CD4-positive, alpha-beta T cell treated with Interleukin-17A for 1 hour (primary cell): Measurements from ENCODE around the gene LSM14B.
"Not testable (repeated sequence)": the region's sequence is repeated elsewhere in the genome, so short reads cannot be mapped to it uniquely, and the experiment has no call there.

Source experiments
- DNase-seq: peaks from one replicate; pipeline ENCODE4 v3.0.0-alpha.2; 2020

The LSM14B gene

DNA sequence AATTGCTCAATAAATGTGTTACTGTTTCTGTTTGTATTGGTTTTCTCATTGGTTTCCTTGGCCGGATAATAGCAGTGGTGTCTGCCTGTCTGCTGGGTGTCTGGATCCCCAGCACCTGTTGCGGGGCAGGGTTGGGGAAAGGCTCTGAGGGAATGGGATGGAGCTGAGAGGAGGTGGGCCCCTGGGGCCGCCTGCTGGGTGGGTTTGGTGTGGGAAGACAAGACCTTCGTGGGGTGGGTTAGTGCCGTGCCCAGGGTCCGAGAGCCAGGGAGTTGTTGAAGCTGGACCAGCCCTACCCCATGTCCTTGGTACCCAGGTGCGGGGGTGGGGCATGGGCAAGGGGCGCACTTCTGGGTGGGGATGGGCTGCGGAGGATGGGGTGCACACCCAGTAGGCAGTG, 25.3 kb downstream of the LSM14B start:
- no peak for DNase-seq

DNA sequence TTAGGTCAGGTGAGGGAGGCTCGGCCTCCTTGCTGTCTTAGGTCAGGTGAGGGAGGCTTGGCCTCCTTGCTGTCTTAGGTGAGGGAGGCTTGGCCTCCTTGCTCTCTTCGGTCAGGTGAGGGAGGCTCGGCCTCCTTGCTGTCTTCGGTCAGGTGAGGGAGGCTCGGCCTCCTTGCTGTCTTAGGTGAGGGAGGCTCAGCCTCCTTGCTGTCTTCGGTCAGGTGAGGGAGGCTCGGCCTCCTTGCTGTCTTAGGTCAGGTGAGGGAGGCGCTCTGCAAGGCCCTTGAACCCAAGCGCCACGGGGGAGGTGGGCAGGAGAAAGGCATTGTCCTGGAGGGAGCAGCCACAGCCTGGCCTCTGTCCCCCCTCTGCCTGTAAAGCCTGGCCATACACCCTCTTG, 26.1 kb downstream of the LSM14B start:
- not testable (repeated sequence) for DNase-seq

DNA sequence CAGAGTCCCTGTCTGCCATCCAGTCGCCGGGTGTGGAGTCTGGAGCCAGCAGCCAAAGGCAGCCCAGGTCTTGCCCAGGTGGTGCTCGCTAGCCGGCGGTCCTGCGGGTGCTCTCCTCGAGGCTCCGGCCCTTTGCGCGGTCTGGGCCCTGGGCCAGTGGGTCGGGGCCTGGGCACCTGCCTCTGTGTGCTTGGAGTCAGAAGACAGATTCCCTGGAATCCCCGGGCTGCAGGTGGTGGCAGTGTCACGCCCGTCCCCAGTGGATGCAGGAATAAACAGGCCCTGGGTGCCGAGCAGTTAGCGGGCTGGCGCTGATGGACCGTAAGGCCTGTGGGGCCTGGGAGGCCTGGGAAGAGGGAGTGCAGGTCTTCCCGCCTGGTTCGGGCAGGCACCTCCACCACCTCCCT, 26.6 kb downstream of the LSM14B start:
- DNase-seq: no peak

DNA sequence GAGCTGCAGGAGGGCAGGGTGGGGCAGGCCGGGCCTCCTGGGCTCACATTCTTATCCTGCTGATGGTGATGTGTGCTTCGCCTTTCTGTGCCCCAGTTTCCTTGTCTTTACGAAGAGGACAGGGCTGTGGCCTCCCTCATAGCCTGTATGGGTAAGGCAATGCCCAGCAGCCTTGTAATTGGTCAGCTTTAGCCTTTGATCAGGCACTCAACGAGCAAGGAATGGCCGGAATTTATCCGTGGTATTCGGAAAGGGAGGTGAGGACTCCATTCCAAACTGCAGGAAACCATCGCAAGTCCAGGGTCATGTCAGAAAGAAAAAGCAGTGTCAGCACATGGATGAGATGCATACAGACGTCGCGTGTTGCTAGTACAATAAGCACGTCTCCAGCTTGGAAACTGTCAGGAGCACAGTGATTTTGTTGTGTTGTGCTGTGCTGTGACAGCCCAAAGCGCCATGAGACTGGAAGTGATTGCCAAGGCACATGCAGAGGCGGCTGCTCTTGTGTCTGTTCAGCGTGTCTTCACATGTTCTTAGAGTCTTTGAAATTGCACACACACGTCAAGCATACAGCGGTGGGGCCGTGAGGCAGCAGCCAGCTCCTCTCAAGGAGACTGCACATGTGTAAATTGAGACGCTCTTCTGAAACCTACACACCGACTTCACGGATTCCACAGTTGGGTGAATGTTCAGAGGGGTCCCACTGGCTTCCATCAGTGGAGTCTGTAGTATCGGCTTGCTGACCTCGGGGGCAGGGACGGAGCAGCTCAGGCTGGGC, 27.4 kb downstream of the LSM14B start:
- DNase-seq: no peak

DNA sequence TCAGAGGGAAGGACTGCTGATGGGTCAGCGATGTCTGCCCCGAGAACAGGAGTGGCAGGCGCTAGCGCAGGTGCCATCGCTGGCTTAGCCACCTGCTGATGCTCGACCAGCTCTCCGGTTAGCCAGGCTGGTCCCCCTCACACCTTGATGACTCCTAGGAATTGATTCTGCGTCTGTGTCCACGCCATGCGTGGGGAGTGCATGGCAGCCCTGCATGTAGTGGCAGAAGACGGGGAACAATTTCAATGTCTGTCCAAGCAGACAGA, 28.0 kb downstream of the LSM14B start:
- no peak for DNase-seq

DNA sequence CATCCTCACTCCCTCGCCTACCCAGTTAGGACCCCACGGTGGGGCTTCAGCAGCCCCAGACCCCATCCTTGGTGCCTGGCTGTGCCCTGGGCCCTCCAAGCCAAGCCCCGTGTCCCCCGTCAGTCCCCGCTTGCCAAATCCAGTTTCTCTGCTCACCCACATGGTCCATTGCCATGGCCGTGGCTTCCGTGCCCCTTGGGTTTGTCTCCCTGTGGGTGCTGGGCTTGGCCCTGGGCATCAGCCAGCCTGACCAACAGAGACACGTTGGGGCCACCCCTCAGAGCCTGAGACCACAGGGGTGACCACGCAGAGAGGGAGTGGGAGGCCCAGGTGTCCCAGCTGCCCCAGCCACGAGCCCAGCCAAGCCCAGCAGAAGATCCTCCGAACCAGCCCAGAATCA, 28.9 kb downstream of the LSM14B start:
- DNase-seq: no peak

DNA sequence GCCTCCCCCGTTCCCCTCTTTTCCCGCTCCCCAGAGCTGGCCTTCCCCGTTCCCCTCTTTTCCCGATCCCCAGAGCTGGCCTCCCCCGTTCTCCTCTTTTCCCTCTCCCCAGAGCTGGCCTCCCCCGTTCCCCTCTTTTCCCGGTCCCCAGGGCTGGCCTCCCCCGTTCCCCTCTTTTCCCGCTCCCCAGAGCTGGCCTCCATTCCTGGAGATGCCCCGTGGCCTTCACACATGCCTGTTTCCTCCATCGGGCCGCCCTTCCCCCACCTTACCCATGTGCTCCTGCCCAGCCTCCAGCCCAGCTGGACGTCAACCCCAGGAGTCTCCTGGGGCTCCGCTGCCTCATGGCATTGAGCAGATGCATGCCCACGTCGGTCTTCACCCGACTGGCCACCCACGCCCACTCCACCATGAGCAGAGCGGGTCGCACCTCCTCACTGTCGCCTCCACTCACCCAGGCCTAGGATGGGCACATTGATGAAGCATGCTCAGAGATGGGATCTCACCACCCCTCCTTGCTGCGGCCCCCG, 29.6 kb downstream of the LSM14B start:
- DNase-seq: no peak

DNA sequence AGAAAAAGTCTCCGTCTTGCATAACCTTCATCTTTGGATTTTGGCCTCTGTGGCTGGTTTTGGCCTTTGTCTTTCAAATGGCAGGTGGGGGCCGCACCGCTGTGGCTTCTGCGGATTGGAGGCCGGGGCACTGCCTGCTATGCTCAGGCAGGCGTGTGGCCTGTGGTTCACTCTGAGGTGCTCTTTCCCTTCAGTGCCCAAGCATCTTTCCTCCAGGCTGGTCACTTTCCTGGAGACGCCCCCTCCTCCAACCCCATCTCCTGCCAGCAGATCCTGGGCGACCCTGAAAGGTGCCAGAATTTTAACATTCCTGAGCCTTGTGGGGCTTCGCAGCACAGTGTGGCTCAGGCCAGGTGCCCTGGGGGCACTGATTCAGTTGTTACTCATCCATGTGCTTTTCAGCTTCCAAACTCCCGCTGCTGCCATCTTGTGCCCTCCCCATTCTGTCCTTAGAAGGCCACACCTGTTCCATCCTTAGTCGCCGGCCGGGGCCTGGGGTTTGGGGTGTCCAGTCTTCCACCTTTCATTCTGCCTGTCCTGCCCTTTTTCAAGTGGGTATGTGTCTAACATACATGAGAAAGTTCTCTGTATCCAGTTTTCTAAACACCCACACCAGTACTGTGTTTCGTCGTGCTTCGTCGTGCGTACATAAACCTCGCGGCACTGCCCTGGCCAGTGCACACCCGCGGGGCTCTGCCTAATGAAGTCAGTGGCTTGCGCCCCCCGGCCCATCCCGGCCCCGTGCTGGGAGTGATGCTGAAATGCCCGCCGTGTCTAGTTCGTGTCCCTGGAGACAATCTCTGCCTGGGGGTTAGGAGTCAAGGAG, 33.4 kb downstream of the LSM14B start:
- no peak for DNase-seq

DNA sequence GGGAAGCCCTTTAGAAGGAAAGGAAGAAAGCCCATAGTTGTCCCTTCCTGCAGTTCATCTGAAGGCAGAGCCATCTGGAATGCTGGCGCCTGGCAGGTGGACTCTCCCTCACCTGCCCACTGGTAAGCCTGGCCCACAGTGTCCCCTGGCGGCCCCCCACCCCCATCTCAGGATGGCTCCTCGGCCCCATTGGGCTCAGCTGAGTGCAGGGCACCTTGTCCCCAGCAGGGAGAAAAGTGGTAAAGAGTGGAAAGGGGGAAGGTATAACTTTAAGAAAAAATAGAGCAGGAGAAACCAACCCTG, 33.9 kb downstream of the LSM14B start:
- DNase-seq: no peak

DNA sequence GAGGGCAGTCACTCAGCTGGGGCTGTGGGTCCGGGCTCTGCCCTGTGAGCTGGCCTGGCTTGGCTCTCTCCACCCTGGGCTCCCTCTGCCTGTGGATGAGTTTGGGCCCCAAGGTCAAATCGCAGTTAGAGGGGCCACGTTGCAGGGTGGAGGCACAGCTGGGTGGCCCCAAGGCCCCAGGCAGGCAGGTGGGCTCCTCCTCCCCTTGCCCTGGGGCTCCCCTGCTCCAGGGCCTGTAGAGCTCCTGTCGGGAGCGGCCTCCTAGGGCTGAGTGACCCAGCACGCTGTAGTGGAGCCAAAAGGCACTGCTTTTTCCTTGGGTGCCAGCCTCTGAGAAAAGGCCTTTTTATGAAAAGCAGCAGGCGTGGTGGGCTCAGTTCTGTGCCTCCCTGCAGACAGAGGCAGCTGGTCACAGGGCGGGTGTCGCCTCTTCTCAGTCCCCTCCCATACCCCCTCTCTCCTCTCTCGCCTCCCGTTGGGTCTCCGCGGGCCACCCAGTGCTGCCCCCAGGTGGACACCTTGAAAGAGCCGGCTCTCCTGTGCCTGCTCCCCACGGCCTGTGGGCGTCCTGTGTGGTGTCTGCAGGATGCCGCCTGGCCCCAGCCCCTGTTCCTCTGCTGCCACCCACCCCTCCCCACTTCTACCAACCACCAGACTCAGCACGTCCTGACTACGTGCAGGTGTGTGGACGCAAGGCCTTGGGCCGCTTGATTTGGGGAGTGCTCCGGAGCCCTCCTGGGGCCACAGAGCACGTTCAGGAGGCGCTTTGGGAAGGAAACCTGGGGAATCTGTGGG, 34.5 kb downstream of the LSM14B start:
- peak; percentile 78 for DNase-seq

DNA sequence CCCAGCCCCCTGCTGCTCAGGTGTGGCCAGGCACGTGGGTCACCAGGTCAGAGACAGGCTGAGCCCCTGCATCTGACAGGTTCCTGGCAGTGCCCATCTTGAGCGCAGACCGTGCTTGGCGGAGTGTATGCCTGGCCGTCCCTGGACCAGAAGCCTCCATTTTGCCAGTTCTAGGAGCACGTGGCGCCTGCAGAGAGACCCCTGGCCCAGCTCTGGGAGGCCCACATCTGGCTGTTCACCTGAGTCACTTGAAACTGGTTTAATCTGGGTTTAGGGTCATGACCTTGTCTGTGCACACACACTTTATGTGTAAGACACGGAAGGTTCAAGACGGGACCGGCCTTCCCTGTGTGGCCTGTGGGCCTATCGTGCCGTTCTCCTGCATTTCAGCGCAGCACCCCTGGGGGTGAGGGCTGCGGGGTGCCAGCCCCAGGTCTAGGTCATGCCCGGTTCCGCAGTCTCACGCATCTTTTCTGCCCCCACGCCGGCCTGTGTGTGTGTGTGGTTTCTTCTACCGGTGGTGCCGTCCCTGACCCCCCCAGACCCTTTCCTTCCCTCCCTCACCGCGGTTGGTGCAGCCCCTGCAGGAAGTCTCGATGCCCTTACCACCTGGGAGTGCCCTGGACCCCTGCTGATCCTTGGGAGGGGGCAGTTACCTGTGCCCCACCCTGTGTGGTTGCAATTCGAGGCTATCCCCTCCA, 35.3 kb downstream of the LSM14B start:
- no peak for DNase-seq

DNA sequence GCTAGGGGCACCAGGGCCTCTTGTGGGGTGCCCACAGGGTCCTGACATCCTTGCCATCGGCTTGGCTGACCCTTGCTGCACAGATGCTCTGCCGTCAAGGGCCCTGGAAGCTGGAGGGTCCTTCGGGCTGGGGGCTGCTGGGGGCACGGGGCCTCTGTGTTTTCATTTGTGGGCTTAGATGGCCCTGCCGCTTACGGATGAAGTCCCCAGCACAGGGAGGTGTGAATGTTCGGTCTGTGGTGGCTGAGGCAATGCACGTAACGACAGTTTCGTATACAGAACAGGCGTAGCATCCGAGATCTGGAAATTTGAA, 35.8 kb downstream of the LSM14B start:
- no peak for DNase-seq

DNA sequence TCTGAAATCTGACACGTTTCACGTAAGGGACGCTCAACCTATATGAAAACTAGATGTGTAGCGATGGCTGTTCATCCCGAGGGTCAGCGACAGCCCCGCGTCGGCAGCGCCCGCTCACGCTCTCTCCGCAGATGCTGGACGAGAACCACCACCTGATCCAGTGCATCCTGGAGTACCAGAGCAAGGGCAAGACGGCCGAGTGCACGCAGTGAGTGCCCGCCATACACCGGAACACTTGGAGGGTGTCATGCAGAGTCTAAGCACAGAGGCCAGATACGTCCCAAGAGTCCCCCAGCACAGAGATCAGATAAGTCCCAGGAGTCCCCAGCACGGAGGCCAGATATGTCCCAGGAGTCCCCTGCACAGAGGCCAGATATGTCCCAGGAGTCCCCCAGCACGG, 36.3 kb downstream of the LSM14B start:
- no peak for DNase-seq

DNA sequence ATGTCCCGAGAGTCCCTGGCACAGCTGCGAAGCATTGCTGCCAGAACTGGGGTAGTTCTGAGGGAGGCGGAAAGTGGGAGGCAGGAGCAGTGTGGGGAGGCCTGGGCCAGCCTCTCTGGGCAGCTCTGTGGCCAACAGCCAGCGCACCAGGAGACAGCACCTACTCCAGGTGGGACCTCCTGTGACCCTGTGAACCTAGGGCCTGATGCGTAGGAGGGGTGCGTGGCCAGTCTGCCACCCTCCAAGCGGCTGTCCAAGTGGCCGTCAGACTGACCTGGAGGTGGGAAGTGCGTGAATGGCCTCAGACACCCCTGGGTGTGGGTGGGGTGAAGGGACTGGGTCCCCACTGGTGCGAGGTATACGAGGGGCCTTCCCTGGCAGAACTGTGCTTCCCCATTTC, 36.8 kb downstream of the LSM14B start:
- DNase-seq: no peak

DNA sequence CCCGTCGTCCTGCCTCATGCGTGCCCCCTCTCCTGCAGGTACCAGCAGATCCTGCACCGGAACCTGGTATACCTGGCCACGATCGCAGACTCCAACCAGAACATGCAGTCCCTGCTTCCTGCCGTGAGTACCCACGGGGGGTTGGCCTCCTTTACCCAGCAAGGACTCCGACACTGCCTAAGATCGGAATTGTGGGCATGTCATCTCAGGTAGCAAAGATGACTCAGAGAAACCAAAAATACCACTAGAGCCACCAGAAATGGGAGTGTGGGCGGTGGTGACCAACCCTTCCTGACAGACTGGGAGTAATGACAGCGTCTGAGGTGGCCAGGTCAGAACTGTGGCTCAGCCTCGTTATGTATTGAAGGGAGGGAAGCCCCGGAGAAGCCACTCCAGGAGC, 37.6 kb downstream of the LSM14B start:
- no peak for DNase-seq

DNA sequence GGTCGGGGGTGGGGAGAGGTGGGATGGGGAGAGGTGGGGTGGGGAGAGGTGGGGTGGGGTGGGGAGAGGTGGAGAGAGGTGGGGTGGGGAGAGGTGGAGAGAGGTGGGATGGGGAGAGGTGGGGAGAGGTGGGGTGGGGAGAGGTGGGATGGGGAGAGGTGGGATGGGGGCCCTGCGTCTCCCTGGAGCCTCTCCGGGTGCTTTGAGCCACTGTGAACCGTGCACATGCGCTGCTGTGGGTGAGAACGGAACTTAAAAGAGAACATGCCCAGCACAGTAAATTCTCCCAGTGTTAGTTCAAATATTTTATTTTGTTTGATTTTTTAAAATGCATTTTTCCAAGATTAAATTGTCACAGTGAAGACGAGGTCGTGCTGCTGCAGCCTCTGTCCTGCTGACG, 38.0 kb downstream of the LSM14B start:
- DNase-seq: no peak

DNA sequence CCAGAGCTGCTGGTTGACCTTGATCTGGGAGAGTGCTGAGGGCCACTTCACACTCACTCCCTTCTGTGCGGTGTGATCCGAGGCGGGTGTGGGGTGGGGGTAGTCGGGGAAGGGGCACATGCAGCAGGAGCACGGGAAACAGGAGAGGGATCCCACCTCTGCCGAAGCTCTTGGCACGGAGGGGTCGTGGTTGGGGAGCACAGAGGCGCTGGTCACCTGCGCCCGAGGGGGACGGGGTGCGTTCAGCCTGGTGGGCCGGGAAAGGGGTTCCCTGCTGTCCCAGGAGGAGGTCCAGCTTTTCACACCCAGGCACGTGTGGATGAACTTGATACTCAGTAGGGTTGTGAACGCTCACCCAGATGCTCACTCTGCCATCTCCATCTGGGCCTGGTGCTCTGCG, 38.6 kb downstream of the LSM14B start:
- DNase-seq: no peak

DNA sequence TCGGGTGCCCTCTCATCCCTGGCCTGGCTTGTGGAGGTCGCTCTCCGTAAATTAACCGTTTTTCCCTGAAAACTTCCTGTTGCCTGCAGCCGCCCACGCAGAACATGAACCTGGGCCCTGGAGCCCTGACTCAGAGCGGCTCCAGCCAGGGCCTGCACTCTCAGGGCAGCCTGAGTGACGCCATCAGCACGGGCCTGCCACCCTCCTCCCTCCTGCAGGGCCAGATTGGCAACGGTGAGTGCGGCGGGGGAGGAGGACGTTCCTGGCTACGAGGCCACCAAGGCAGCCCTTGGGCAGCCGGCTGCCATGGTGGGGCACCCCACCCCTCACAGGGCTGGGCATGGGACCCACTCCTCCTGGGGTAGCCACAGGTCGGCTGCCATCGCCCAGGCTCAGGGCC, 39.1 kb downstream of the LSM14B start:
- DNase-seq: no peak

DNA sequence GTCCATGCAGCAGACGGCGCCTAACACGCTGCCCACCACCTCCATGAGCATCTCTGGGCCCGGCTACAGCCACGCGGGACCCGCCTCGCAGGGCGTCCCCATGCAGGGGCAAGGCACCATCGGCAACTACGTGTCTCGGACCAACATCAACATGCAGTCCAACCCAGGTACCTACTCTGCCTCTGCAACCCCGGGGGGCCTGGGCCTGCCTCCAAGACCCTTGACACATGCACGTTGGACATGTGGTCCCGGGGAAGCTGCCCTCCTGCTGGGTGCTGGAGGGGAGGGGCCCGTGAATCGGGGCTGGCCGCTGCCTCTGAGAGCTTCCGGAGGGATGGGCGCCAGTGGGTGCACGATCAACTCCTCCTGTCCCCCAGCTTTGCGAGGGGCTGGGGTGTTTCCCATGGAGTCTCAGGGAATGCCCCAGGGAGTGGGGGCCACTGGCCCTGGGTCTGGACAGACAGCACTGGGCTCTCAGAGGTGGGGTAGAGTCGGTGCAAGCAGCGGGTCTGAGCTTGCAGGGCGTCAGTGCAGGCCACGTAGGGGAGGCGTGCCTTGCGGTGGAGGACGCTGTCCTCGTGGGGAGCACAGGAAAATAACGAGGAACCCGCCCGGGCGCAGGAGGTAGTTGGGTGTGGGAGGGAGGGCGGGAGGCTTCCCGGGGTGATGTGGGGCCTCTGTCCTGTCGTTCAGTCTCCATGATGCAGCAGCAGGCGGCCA, 40.6 kb downstream of the LSM14B start:
- DNase-seq: no peak

DNA sequence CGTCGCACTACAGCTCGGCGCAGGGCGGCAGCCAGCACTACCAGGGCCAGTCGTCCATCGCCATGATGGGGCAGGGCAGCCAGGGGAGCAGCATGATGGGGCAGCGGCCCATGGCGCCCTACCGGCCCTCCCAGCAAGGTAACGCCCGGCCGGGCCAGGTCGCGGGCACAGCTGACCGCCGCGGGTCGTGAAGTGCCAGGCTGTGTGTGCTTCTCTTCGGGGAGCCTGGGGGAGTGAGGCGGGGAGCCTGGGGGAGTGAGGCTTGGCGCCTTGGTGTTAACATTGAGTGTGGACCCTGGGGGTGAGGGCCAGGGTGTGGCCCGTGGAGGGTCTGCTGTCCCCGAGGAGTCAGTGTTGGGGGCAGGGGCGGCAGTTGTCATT, 41.2 kb downstream of the LSM14B start:
- no peak for DNase-seq

DNA sequence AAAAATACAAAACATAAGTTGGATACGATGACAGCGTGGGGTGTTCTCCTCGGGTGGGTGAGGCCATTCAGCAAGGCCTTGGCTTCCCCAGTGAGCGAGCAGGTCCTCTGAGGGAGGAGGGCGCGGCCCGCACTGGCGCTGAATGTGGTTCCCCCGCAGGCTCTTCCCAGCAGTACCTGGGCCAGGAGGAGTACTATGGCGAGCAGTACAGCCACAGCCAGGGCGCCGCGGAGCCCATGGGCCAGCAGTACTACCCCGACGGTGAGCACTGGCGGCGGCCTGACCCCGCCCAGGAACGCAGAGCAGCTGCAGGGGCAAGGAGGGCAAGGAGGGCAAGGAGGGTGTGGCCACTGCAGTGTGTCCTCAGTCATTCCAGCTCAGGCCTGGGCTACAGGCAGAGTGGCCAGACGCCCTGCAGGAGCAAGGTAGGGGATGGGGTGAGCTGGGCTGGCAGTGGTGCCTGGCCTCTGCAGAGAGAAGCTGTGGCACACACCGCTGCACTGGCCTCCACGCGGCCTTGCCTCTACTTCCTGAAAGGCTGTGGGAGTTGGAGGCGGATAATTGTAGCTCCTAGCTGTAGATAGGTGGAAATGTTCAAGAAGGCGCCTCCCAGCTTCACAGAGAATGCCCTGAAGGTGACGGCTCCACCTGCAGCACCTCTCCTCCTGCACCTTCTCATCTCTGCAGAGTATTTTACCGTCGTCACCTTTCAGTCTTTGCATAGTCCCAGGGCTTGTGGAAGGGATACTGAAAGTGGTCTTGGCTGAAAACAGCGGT, 41.9 kb downstream of the LSM14B start:
- DNase-seq: no peak
